ENCODE measurements around the gene CXorf38. TPM values are rescaled to one million over a fixed set of nuclear protein-coding genes. Genes with fewer than 3 reads are reported as not detected.

Gene CXorf38
- total and polyA plus RNA-seq, 2 donors (not counting 1 experiment from before 2014, with no cell fraction given) = 12.4 to 14.7 TPM

GRCh38 chrX:40625294-40625693 lies 22.1 kb downstream of the CXorf38 start:
- Histone ChIP-seq H3K9ac (ENCODE audit: insufficient read depth, low read length) (no peak overlapping the region), H3K4me1 (ENCODE audit: control insufficient read depth, extremely low read depth, insufficient read depth, low read length) (no peaks in the 10 kb centered on the region), H3K4me2 (ENCODE audit: extremely low read depth, insufficient read depth, low read length) (no peak overlapping the region), H3K9me3 (ENCODE audit: control insufficient read depth, insufficient read depth, low read depth, low read length) (no peaks in the 10 kb centered on the region), H3K27ac (ENCODE audit: insufficient read depth, low read length) (no peak overlapping the region), H3K27me3 (ENCODE audit: control insufficient read depth, insufficient read depth, low read length) (no peaks in the 10 kb centered on the region), H3K4me3 (replicated peaks in 1 of 4; ENCODE audit: control extremely low read depth in 1 of 4, insufficient read depth in 1 of 4, low read depth in 3 of 4, low read length in 4 of 4) (no peak overlapping the region), H3K79me2 (ENCODE audit: control insufficient read depth, insufficient read depth, low read length) (no peaks in the 10 kb centered on the region), H3K36me3 (ENCODE audit: control insufficient read depth, insufficient read depth, low read length) (no peaks in the 10 kb centered on the region), H2AFZ (ENCODE audit: low read length) (no peak overlapping the region), H4K20me1 (ENCODE audit: control insufficient read depth, extremely low read depth, insufficient read depth, low read length) (no peaks in the 10 kb centered on the region)
- TF ChIP-seq EZH2 (IDR thresholded peaks at IDR 0.05; ENCODE audit: low read length, missing control alignments) = no peak
- no peak for TF ChIP-seq CTCF (conservative IDR thresholded peaks at IDR 0.05 in 1 of 2, IDR thresholded peaks at IDR 0.05 in 1 of 2; ENCODE audit: low read depth in 1 of 2, low read length in 2 of 2)
- DNase-seq (ENCODE audit: low read depth in 2 of 2) = no peak

GRCh38 chrX:40623665-40624064 lies 23.7 kb downstream of the CXorf38 start:
- H3K79me2 ChIP-seq (ENCODE audit: control insufficient read depth, insufficient read depth, low read length) = no peaks in the 10 kb centered on the region

GRCh38 chrX:40623139-40623536 lies 24.2 kb downstream of the CXorf38 start, which contains the start of gene MPC1L:
Gene MPC1L (plus strand): TSS chrX:40623428. CDS start chrX:40623566, 138 bp downstream.
- no peaks in the 10 kb centered on the region for H3K4me1 ChIP-seq (ENCODE audit: control insufficient read depth, extremely low read depth, insufficient read depth, low read length)
- H3K9ac ChIP-seq (ENCODE audit: insufficient read depth, low read length) = no peak within 1 kb of the TSS
- H3K79me2 ChIP-seq (ENCODE audit: control insufficient read depth, insufficient read depth, low read length) = no peaks in the 10 kb centered on the region
- no peaks in the 10 kb centered on the region for H3K36me3 ChIP-seq (ENCODE audit: control insufficient read depth, insufficient read depth, low read length)
- H3K27me3 ChIP-seq (ENCODE audit: control insufficient read depth, insufficient read depth, low read length) = no peaks in the 10 kb centered on the region
- no peak for DNase-seq (ENCODE audit: low read depth in 2 of 2)
- H3K27ac ChIP-seq (ENCODE audit: insufficient read depth, low read length) = no peak within 1 kb of the TSS
- H3K9me3 ChIP-seq (ENCODE audit: control insufficient read depth, insufficient read depth, low read depth, low read length) = no peaks in the 10 kb centered on the region
- H3K4me3 ChIP-seq (replicated peaks in 1 of 4; ENCODE audit: control extremely low read depth in 1 of 4, insufficient read depth in 1 of 4, low read depth in 3 of 4, low read length in 4 of 4) = no peak within 1 kb of the TSS
- H4K20me1 ChIP-seq (ENCODE audit: control insufficient read depth, extremely low read depth, insufficient read depth, low read length) = no peaks in the 10 kb centered on the region
- TF ChIP-seq CTCF (conservative IDR thresholded peaks at IDR 0.05 in 1 of 2, IDR thresholded peaks at IDR 0.05 in 1 of 2; ENCODE audit: low read depth in 1 of 2, low read length in 2 of 2) (no peak), EZH2 (IDR thresholded peaks at IDR 0.05; ENCODE audit: low read length, missing control alignments) (no peak)
- H2AFZ ChIP-seq (ENCODE audit: low read length) = no peak within 1 kb of the TSS
- H3K4me2 ChIP-seq (ENCODE audit: extremely low read depth, insufficient read depth, low read length) = no peak within 1 kb of the TSS

More at GRCh38 chrX:40623665-40624064, 23.7 kb downstream of the CXorf38 start:
- Histone ChIP-seq H3K27me3 (ENCODE audit: control insufficient read depth, insufficient read depth, low read length) (no peaks in the 10 kb centered on the region), H3K4me2 (ENCODE audit: extremely low read depth, insufficient read depth, low read length) (no peak overlapping the region), H4K20me1 (ENCODE audit: control insufficient read depth, extremely low read depth, insufficient read depth, low read length) (no peaks in the 10 kb centered on the region), H3K9ac (ENCODE audit: insufficient read depth, low read length) (no peak overlapping the region), H3K9me3 (ENCODE audit: control insufficient read depth, insufficient read depth, low read depth, low read length) (no peaks in the 10 kb centered on the region), H3K4me3 (replicated peaks in 1 of 4; ENCODE audit: control extremely low read depth in 1 of 4, insufficient read depth in 1 of 4, low read depth in 3 of 4, low read length in 4 of 4) (no peak overlapping the region), H2AFZ (ENCODE audit: low read length) (no peak overlapping the region), H3K4me1 (ENCODE audit: control insufficient read depth, extremely low read depth, insufficient read depth, low read length) (no peaks in the 10 kb centered on the region), H3K27ac (ENCODE audit: insufficient read depth, low read length) (no peak overlapping the region), H3K36me3 (ENCODE audit: control insufficient read depth, insufficient read depth, low read length) (no peaks in the 10 kb centered on the region)
- DNase-seq (ENCODE audit: low read depth in 2 of 2) = no peak
- TF ChIP-seq CTCF (conservative IDR thresholded peaks at IDR 0.05 in 1 of 2, IDR thresholded peaks at IDR 0.05 in 1 of 2; ENCODE audit: low read depth in 1 of 2, low read length in 2 of 2) (no peak), EZH2 (IDR thresholded peaks at IDR 0.05; ENCODE audit: low read length, missing control alignments) (no peak)

All from fibroblast of lung (primary cell).